Measurements from ENCODE around the gene NECTIN2. TPM values are rescaled to one million over a fixed set of nuclear protein-coding genes. Genes with fewer than 3 reads are reported as not detected.
"Not testable (repeated sequence)": the region's sequence is repeated elsewhere in the genome, so short reads cannot be mapped to it uniquely, and the experiment has no call there.

The NECTIN2 gene
- total RNA-seq, 1 experiment from 2014 or later, result 61.0 TPM

GRCh38 chr19:44855606-44856005, 9.5 kb downstream of the NECTIN2 start:
- intact Hi-C loops (cut with micrococcal nuclease), result no loop called here
- no peaks in the 10 kb centered on the region for H3K9me3 ChIP-seq (ENCODE audit: low read length)
- DNase-seq (no peak), ATAC-seq (no peak)
- ChIA-PET POLR2A (ENCODE audit: unreplicated experiment) (no interaction called here), CTCF (no interaction called here)
- H3K4me2 ChIP-seq (ENCODE audit: low read length), result no peak overlapping the region
- H3K79me2 ChIP-seq (ENCODE audit: low read length), result 0 out of 2 replicates have a peak, but pooled peaks cover 5% of the 10 kb centered on the region
- no peaks in the 10 kb centered on the region for H3K4me1 ChIP-seq (ENCODE audit: insufficient read depth, low read length)
- H4K20me1 ChIP-seq (ENCODE audit: low read length), result no peaks in the 10 kb centered on the region
- no peaks in the 10 kb centered on the region for H3K9me2 ChIP-seq (replicated peaks; ENCODE audit: low read length)
- no peak overlapping the region for H3K9ac ChIP-seq (ENCODE audit: low read length)
- H3K27ac ChIP-seq (ENCODE audit: low read length), result no peak overlapping the region
- H3K36me3 ChIP-seq (ENCODE audit: low read depth, low read length), result no peaks in the 10 kb centered on the region
- H2AFZ ChIP-seq (ENCODE audit: low read length), result no peak overlapping the region
- H3K27me3 ChIP-seq (ENCODE audit: low read length), result no peaks in the 10 kb centered on the region
- H3K4me3 ChIP-seq (ENCODE audit: low read length), result no peak overlapping the region
- TF ChIP-seq EZH2phosphoT487 (IDR thresholded peaks at IDR 0.05; ENCODE audit: borderline replicate concordance, low read length) (no peak), EZH2 (IDR thresholded peaks at IDR 0.05; ENCODE audit: low read length, unreplicated experiment) (no peak)
- TF ChIP-seq, protein P1, sequence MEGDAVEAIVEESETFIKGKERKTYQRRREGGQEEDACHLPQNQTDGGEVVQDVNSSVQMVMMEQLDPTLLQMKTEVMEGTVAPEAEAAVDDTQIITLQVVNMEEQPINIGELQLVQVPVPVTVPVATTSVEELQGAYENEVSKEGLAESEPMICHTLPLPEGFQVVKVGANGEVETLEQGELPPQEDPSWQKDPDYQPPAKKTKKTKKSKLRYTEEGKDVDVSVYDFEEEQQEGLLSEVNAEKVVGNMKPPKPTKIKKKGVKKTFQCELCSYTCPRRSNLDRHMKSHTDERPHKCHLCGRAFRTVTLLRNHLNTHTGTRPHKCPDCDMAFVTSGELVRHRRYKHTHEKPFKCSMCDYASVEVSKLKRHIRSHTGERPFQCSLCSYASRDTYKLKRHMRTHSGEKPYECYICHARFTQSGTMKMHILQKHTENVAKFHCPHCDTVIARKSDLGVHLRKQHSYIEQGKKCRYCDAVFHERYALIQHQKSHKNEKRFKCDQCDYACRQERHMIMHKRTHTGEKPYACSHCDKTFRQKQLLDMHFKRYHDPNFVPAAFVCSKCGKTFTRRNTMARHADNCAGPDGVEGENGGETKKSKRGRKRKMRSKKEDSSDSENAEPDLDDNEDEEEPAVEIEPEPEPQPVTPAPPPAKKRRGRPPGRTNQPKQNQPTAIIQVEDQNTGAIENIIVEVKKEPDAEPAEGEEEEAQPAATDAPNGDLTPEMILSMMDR (conservative IDR thresholded peaks at IDR 0.05; ENCODE audit: low read depth, low read length), result no peak
- BruUV-seq (replicated peaks), result no TSS peak
- H3F3A ChIP-seq (ENCODE audit: low read length, unreplicated experiment), result no peaks in the 10 kb centered on the region

DNA sequence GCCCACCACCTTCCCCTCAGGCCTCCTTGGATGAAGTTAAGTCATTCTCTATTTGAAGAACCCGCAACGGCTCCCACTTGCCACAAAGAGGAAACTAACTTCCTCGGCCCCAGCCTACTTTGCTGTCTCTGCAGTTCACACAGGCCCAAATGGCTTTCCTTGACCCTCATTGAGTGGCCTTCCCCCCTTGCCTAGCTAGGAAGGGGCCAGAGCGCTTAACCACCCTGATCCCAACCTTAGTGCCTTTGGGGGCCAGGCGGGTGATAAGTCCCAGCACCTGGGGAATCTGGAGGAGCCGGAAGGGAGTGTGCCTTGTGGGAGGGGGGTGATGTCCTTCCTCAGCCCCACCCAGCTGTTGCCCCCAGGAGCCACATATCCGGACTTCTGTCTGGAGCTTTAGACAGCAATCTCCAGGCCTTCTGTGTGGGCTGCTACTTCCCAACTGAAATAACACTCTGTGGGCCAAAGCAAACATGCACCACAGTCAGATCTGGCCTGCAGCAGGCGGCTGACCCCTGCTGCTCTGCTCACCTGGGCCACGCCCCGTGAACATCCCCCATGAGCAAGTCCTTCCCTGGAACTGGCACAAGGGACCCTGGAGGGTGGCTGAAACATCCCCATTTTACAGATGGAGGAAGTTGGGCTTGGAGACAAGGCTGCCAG, 10.5 kb downstream of the NECTIN2 start:
- no peaks in the 10 kb centered on the region for H4K20me1 ChIP-seq (ENCODE audit: low read length)
- H3K4me3 ChIP-seq (ENCODE audit: low read length), result no peak overlapping the region
- DNase-seq (no peak), ATAC-seq (no peak; the same call in 1 of the 2 replicates)
- H3K27ac ChIP-seq (ENCODE audit: low read length), result no peak overlapping the region
- no peak overlapping the region for H2AFZ ChIP-seq (ENCODE audit: low read length)
- no peaks in the 10 kb centered on the region for H3K27me3 ChIP-seq (ENCODE audit: low read length)
- no peaks in the 10 kb centered on the region for H3K9me2 ChIP-seq (replicated peaks; ENCODE audit: low read length)
- no peaks in the 10 kb centered on the region for H3K36me3 ChIP-seq (ENCODE audit: low read depth, low read length)
- H3K79me2 ChIP-seq (ENCODE audit: low read length), result 0 out of 2 replicates have a peak, but pooled peaks cover 5% of the 10 kb centered on the region
- POLR2A ChIA-PET (ENCODE audit: unreplicated experiment), result interaction anchor here (0.6 kb wide), 1 partner anchor 177 kb away, joined by 6 read pairs; no protein-coding TSS in a partner anchor
- H3F3A ChIP-seq (ENCODE audit: low read length, unreplicated experiment), result no peaks in the 10 kb centered on the region
- no peaks in the 10 kb centered on the region for H3K9me3 ChIP-seq (ENCODE audit: low read length)
- intact Hi-C loops (cut with micrococcal nuclease), result no loop called here
- CTCF ChIA-PET, result no interaction called here
- no peak overlapping the region for H3K9ac ChIP-seq (ENCODE audit: low read length)
- no TSS peak for BruUV-seq (replicated peaks)
- TF ChIP-seq, protein P1 (conservative IDR thresholded peaks at IDR 0.05; ENCODE audit: low read depth, low read length), result no peak
- no peak for TF ChIP-seq EZH2 (IDR thresholded peaks at IDR 0.05; ENCODE audit: low read length, unreplicated experiment)
- H3K4me2 ChIP-seq (ENCODE audit: low read length), result no peak overlapping the region
- no peaks in the 10 kb centered on the region for H3K4me1 ChIP-seq (ENCODE audit: insufficient read depth, low read length)

DNA sequence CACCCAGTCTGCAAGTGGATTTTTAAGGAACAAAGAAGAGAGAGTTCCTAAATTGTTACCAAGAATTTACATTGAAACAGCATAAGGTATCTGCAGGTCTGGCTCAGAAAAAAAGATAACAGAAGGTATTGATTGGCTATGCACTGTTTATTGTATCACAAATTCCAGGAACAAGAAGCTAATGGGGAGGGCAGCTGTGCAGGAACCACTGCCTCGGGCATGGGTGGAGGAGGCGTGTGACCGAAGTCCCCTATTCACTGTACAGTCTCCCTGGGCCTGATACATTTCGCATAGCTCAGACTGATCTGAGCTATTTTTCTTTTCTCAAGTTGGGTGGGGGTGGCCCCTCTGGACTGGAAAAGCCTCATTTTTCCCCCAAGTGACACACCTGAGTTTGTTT, 11.7 kb downstream of the NECTIN2 start:
- no TSS peak for BruUV-seq (replicated peaks)
- CTCF ChIA-PET, result no interaction called here

GRCh38 chr19:44861576-44861975, 15.5 kb downstream of the NECTIN2 start:
- H3K4me3 ChIP-seq (ENCODE audit: low read length); H3K9me3 ChIP-seq (ENCODE audit: low read length); BruUV-seq (replicated peaks); H3K27me3 ChIP-seq (ENCODE audit: low read length); H3F3A ChIP-seq (ENCODE audit: low read length, unreplicated experiment); H3K27ac ChIP-seq (ENCODE audit: low read length); DNase-seq; H3K4me2 ChIP-seq (ENCODE audit: low read length); H3K9ac ChIP-seq (ENCODE audit: low read length); H3K4me1 ChIP-seq (ENCODE audit: insufficient read depth, low read length); H2AFZ ChIP-seq (ENCODE audit: low read length); H3K9me2 ChIP-seq (replicated peaks; ENCODE audit: low read length); CTCF ChIA-PET; intact Hi-C loops (cut with micrococcal nuclease); POLR2A ChIA-PET (ENCODE audit: unreplicated experiment); H3K79me2 ChIP-seq (ENCODE audit: low read length); ATAC-seq; H4K20me1 ChIP-seq (ENCODE audit: low read length); H3K36me3 ChIP-seq (ENCODE audit: low read depth, low read length): not testable (repeated sequence)

More for the DNA sequence above, 11.7 kb downstream of the NECTIN2 start:
- no peak for DNase-seq
- Histone ChIP-seq H3K9ac (ENCODE audit: low read length) (no peak overlapping the region), H3K9me2 (replicated peaks; ENCODE audit: low read length) (no peaks in the 10 kb centered on the region), H2AFZ (ENCODE audit: low read length) (no peak overlapping the region), H3K4me3 (ENCODE audit: low read length) (no peak overlapping the region), H3K9me3 (ENCODE audit: low read length) (no peaks in the 10 kb centered on the region), H3K36me3 (ENCODE audit: low read depth, low read length) (no peaks in the 10 kb centered on the region), H3F3A (ENCODE audit: low read length, unreplicated experiment) (no peaks in the 10 kb centered on the region), H3K27ac (ENCODE audit: low read length) (no peak overlapping the region), H4K20me1 (ENCODE audit: low read length) (no peaks in the 10 kb centered on the region), H3K27me3 (ENCODE audit: low read length) (no peaks in the 10 kb centered on the region), H3K79me2 (ENCODE audit: low read length) (0 out of 2 replicates have a peak, but pooled peaks cover 5% of the 10 kb centered on the region), H3K4me2 (ENCODE audit: low read length) (no peak overlapping the region), H3K4me1 (ENCODE audit: insufficient read depth, low read length) (no peaks in the 10 kb centered on the region)
- TF ChIP-seq, protein P1 (conservative IDR thresholded peaks at IDR 0.05; ENCODE audit: low read depth, low read length), result no peak
- TF ChIP-seq EZH2phosphoT487 (IDR thresholded peaks at IDR 0.05; ENCODE audit: borderline replicate concordance, low read length), result no peak
- TF ChIP-seq EZH2 (IDR thresholded peaks at IDR 0.05; ENCODE audit: low read length, unreplicated experiment), result no peak
- no peak for ATAC-seq
- intact Hi-C loops (cut with micrococcal nuclease), result no loop called here
- POLR2A ChIA-PET (ENCODE audit: unreplicated experiment), result no interaction called here

All from PC-3 (cell line).